HG02623 (cell line): ENCODE measurements around the gene NEU4.
"Not testable (repeated sequence)": the region's sequence is repeated elsewhere in the genome, so short reads cannot be mapped to it uniquely, and the experiment has no call there.

Source experiments
- ATAC-seq: cut with Tn5 transposase; IDR thresholded peaks from one replicate; pipeline ENCODE4 v1.9.1; 2021; ENCODE audit warnings: moderate library complexity; ENCODE audit not compliant: unreplicated experiment

The NEU4 gene

GRCh38 chr2:241774419-241775222 is 34.4 kb upstream of the NEU4 start:
- ATAC-seq: no peak

GRCh38 chr2:241775223-241776177 is 33.5 kb upstream of the NEU4 start:
- no peak for ATAC-seq

GRCh38 chr2:241776336-241777169 is 32.4 kb upstream of the NEU4 start, which contains the start of gene GAL3ST2:
Gene GAL3ST2, plus strand, starts transcription at chr2:241776822. Its CDS starts 134 bp downstream, at chr2:241776956.
- ATAC-seq: no peak

- no peak for ATAC-seq
These were observed 31.8 kb upstream of the NEU4 start for GRCh38 chr2:241777170-241777685.

- ATAC-seq: no peak
These were observed 31.0 kb upstream of the NEU4 start for GRCh38 chr2:241777686-241778627.

- no peak for ATAC-seq
These were observed 27.9 kb upstream of the NEU4 start for GRCh38 chr2:241780939-241781569.

- ATAC-seq: not testable (repeated sequence)
These were observed 26.9 kb upstream of the NEU4 start for GRCh38 chr2:241782053-241782452.

- no peak for ATAC-seq
These were observed 20.9 kb upstream of the NEU4 start for GRCh38 chr2:241788135-241788534.

- ATAC-seq: no peak
These were observed 20.4 kb upstream of the NEU4 start for GRCh38 chr2:241788572-241788971.

GRCh38 chr2:241791385-241791784 is 17.6 kb upstream of the NEU4 start:
- not testable (repeated sequence) for ATAC-seq

- no peak for ATAC-seq
These were observed 15.6 kb upstream of the NEU4 start for GRCh38 chr2:241793385-241793784.

- no peak for ATAC-seq
These were observed 14.7 kb upstream of the NEU4 start for GRCh38 chr2:241794250-241794823.

GRCh38 chr2:241795021-241795999 is 13.7 kb upstream of the NEU4 start:
- no peak for ATAC-seq

GRCh38 chr2:241796209-241796608 is 12.8 kb upstream of the NEU4 start:
- no peak for ATAC-seq

GRCh38 chr2:241796610-241797138 is 12.3 kb upstream of the NEU4 start:
- no peak for ATAC-seq

GRCh38 chr2:241797441-241798080 is 11.4 kb upstream of the NEU4 start:
- ATAC-seq: no peak
